Measurements from ENCODE around the gene SYCP1.
"Not testable (repeated sequence)": the region's sequence is repeated elsewhere in the genome, so short reads cannot be mapped to it uniquely, and the experiment has no call there.

The SYCP1 gene, protein sequence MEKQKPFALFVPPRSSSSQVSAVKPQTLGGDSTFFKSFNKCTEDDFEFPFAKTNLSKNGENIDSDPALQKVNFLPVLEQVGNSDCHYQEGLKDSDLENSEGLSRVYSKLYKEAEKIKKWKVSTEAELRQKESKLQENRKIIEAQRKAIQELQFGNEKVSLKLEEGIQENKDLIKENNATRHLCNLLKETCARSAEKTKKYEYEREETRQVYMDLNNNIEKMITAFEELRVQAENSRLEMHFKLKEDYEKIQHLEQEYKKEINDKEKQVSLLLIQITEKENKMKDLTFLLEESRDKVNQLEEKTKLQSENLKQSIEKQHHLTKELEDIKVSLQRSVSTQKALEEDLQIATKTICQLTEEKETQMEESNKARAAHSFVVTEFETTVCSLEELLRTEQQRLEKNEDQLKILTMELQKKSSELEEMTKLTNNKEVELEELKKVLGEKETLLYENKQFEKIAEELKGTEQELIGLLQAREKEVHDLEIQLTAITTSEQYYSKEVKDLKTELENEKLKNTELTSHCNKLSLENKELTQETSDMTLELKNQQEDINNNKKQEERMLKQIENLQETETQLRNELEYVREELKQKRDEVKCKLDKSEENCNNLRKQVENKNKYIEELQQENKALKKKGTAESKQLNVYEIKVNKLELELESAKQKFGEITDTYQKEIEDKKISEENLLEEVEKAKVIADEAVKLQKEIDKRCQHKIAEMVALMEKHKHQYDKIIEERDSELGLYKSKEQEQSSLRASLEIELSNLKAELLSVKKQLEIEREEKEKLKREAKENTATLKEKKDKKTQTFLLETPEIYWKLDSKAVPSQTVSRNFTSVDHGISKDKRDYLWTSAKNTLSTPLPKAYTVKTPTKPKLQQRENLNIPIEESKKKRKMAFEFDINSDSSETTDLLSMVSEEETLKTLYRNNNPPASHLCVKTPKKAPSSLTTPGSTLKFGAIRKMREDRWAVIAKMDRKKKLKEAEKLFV

GRCh38 chr1:114854693-114855320 is at the start of gene SYCP1:
SYCP1 (plus strand) TSS chr1:114854863; CDS start chr1:114855465, 602 bp downstream.
- FAIRE-seq = no peak

DNA sequence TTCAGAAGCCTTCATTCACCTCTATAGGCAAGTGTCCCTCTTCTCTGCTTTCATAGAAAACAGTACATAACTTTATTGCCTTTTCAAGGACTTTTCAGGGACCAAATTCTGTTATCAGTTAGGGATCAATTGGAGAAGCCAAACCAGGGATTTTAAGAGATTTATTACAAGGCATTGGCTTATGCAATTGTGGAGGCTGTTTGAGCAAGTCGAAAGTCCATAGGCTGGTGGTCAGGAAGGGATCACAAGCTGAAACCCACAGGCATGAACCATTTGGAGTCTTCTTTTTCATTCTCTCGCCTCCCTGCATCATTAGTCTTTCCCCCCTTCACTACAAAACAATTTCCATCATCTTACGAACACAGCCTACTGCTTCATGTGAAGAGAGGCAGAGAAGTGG is 34.8 kb upstream of the SYCP1 start:
- FAIRE-seq = no peak

GRCh38 chr1:114820392-114820791 is 34.3 kb upstream of the SYCP1 start:
- no peak for FAIRE-seq

- FAIRE-seq = no peak
These were observed 32.7 kb upstream of the SYCP1 start for GRCh38 chr1:114821978-114822377.

- FAIRE-seq = no peak
These were observed 26.4 kb upstream of the SYCP1 start for GRCh38 chr1:114828251-114828650.

DNA sequence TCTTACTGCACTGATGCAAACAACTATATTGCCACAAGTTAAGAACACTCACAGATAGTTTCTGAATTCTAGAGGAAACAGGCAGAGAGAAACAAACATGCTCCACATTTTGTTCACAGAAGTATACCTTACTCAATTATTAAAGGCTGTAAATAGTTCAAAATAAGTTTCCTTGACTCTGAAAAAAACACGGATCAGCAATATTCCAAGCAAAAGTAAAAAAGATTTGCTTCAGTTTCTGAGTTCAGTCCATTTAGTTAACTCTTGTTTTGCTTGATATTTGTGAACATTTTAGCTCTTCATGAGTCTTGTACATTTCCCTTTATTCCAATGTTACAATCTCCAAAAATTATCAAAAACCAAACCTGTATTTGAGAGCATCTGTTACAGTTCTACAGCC is 24.6 kb upstream of the SYCP1 start:
- not testable (repeated sequence) for FAIRE-seq

- no peak for FAIRE-seq
These were observed 23.2 kb upstream of the SYCP1 start for GRCh38 chr1:114831276-114831994.

DNA sequence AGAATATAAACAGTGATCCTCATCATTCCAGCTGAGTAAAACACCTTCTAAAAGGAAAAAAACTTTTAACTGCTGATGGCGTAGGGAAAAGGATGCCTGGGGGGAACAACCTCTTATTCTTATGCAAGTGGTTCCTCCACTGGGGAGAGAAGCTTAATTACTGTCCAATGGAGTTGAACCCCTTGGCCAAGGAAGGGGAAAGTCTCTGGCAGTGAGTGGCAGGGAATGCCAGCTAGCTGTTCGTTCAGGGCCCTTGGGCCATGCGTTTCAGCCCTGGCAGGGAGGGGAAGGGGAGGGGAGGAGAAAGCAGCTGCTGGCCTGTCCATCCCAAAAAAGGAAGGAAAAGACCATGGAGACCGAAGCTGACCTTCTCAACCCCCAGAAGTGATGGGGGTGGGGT is 22.6 kb upstream of the SYCP1 start:
- no peak for FAIRE-seq

- FAIRE-seq = no peak
These were observed 21.2 kb upstream of the SYCP1 start for GRCh38 chr1:114833421-114833820.

GRCh38 chr1:114844270-114844669 is 10.4 kb upstream of the SYCP1 start:
- no peak for FAIRE-seq

DNA sequence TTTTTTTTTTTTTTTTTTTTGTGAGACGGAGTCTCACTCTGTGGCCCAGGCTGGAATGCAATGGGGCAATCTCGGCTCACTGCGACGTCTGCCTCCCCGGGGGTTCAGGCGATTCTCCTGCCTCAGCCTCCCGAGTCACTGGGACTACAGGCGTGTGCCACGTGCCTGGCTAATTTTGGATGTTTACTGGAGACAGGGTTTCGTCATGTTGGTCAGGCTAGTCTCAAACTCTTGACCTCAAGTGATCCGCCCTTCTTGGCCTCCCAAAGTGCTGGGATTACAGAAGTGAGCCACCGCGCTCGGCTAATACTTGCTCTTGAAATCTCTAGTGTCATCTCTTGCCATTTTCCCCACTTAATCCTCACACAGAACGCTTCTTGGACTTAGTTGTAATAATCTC is 1.1 kb upstream of the SYCP1 start:
- no peak for FAIRE-seq

DNA sequence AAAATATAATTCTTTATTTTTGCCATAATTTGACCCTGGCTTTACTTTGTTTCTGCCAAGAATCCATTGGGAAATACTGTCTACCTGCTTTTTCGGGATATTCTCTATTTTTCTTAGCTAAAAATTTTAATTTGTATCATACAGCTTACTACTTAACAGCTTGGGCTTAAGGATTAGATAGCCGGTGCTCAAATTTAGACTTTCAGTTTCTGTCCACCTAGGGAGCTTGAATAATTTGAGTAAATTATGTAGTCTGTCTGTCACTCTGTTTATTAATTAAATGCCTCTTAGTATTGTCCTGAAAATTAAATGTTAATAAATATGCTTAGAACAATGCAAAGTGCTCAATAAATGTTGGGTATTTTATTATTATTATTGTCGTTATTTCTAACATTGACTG is 6.7 kb downstream of the SYCP1 start:
- FAIRE-seq = no peak

- no peak for FAIRE-seq
These were observed 37.7 kb downstream of the SYCP1 start for GRCh38 chr1:114892194-114892918.

DNA sequence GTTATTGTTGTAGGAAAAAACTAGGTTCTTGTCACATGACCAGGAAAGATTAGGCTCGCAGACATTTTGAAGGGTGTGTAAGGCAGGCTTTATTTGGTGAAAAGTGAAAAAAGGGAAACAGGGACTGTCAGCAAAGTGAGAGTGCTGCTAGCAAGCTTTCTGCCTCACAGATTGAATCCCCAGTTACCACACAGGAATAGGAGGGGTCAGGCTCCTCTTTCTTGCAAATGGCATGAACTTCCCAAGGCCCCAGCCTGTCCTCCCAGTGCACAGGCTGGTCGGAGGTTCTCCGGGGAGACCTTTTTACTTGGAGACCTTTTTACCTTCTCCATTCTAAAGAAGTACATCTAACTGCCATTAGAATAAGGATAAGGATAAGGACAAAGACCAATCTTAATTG is 42.1 kb downstream of the SYCP1 start:
- no peak for FAIRE-seq

GRCh38 chr1:114901814-114902213 is 47.2 kb downstream of the SYCP1 start:
- no peak for FAIRE-seq

DNA sequence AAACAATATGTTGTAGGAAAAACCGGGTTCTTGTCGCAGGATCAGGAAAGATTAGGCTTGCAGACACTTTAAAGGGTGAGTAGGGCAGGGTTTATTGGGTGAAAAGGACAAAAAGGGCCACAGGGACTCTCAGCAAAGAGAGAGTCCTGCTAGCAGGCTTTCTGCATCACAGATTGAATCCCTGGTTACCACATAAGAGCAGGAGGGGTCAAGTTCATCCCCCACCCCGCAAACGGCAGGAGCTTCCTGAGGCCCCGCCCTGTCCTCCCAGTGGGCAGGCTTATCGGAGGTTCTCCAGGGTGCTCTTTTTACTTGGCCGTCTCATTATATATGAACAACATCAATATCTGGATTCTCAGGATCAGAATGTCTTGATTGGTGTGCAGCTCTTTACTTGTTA is 47.7 kb downstream of the SYCP1 start:
- no peak for FAIRE-seq

- FAIRE-seq = no peak
These were observed 48.8 kb downstream of the SYCP1 start for GRCh38 chr1:114903480-114903879.

- FAIRE-seq = not testable (repeated sequence)
These were observed 61.1 kb downstream of the SYCP1 start for GRCh38 chr1:114915720-114916119.

DNA sequence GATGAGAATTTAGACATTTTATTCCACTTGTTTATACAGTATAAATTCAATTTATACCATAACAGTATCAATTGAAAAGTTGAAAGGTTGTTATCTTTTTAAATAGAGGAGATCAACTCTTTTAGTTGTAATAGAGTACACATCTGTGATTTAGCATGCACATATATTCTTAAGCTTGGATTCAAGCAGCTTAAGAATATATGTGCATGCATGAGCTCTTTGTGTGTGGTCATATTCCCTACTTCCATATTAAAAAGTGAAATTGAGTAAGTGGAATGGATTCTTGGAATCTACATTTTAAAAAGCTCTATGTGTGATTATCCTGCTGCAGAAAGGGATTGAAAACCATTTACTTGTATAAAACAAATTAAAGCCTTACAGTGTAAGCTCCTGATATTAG is 71.9 kb downstream of the SYCP1 start:
- no peak for FAIRE-seq

GRCh38 chr1:114927401-114927800 is 72.7 kb downstream of the SYCP1 start:
- FAIRE-seq = no peak

GRCh38 chr1:114956570-114956969 is 101.9 kb downstream of the SYCP1 start:
- FAIRE-seq = no peak

GRCh38 chr1:114959423-114959822 is 104.8 kb downstream of the SYCP1 start:
- no peak for FAIRE-seq
